DMS53 treated with DMSO at 0.1 percent for 48 hours (cell line): ENCODE data around the gene ARHGEF11.
A peak's percentile ranks its signal among the peaks of the same experiment; 100 is the strongest.
"Not testable (repeated sequence)": the region's sequence is repeated elsewhere in the genome, so short reads cannot be mapped to it uniquely, and the experiment has no call there.

Experiments
- DNase-seq: peaks from one replicate; lab custom pipeline; 2025; ENCODE audit not compliant: unreplicated experiment; lab: John Stamatoyannopoulos, UW

The ARHGEF11 gene

GRCh38 chr1:156931974-156932710, 113.4 kb downstream of the ARHGEF11 start:
- DNase-seq = no peak

GRCh38 chr1:156931211-156931952, 114.2 kb downstream of the ARHGEF11 start:
- DNase-seq = no peak

- no peak for DNase-seq
These were observed 115.1 kb downstream of the ARHGEF11 start for GRCh38 chr1:156930483-156930882.

GRCh38 chr1:156929596-156930238, 115.8 kb downstream of the ARHGEF11 start:
- DNase-seq = no peak

- no peak for DNase-seq
These were observed 117.4 kb downstream of the ARHGEF11 start for GRCh38 chr1:156928043-156928602.

- DNase-seq = peak; percentile 52
These were observed 118.1 kb downstream of the ARHGEF11 start for GRCh38 chr1:156927215-156928042.

GRCh38 chr1:156926695-156927094, 118.8 kb downstream of the ARHGEF11 start:
- DNase-seq = not testable (repeated sequence)

- DNase-seq = peak; percentile 36
These were observed 119.4 kb downstream of the ARHGEF11 start for GRCh38 chr1:156926175-156926574.

- DNase-seq = no peak
These were observed 120.2 kb downstream of the ARHGEF11 start for GRCh38 chr1:156925154-156926010.

GRCh38 chr1:156924478-156925153, 120.9 kb downstream of the ARHGEF11 start:
- no peak for DNase-seq

GRCh38 chr1:156923670-156924477, 121.7 kb downstream of the ARHGEF11 start:
- DNase-seq = no peak

- peak; percentile 47 for DNase-seq
These were observed 122.4 kb downstream of the ARHGEF11 start for GRCh38 chr1:156922986-156923669.

- DNase-seq = no peak
These were observed 124.5 kb downstream of the ARHGEF11 start for GRCh38 chr1:156921053-156921529.

- DNase-seq = peak; percentile 65
These were observed 125.1 kb downstream of the ARHGEF11 start, which contains the start of gene LRRC71 for GRCh38 chr1:156920233-156921052. Gene LRRC71 (plus strand): TSS chr1:156920632. CDS start chr1:156920804, 172 bp downstream.

GRCh38 chr1:156914440-156914856, 131.1 kb downstream of the ARHGEF11 start:
- DNase-seq = no peak

GRCh38 chr1:156913809-156914387, 131.6 kb downstream of the ARHGEF11 start:
- no peak for DNase-seq
